ACHN (cell line): ENCODE data around the gene POFUT2.
A peak's percentile ranks its signal among the peaks of the same experiment; 100 is the strongest.
"Not testable (repeated sequence)": the region's sequence is repeated elsewhere in the genome, so short reads cannot be mapped to it uniquely, and the experiment has no call there.

ENCODE experiments used
- DNase-seq: peaks from one replicate; pipeline ENCODE4 v3.0.0-alpha.2; 2015
- in situ Hi-C: cut with HindIII; loops from 2 replicates; pipeline ENCODE4 v1.10.0; 2017; ENCODE audit warnings: low sequenced_read_pairs, low pct_ligation_motif_present, low pct_unique_long_range_greater_than_20kb

Gene POFUT2

DNA sequence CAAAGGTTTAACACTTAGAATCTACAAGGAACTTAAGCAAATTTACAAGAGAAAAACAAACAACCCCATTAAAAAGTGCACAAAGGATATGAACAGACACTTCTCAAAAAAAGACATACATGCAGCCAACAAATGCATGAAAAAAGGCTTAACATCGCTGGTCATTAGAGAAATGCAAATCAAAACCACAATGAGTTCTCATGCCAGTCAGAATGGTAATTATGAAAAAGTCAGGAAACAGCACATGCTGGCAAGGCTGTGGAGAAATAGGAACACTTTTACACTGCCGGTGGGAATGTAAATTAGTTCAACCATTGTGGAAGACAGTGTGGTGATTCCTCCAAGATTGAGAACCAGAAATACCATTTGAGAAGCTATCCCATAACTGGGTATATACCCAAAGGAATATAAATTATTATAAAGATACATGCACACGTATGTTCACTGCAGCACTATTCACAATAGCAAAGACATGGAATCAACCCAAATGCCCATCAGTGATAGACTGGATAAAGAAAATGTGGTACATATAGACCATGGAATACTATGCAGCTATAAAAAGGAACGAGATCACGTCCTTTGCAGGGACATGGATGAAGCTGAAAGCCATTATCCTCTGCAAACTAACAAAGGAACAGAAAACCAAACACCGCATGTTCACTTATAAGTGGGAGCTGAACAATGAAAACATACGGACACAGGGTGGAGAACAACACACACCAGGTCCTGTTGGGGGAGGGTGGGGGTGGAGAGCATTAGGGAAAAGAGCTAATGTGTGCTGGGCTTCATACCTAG lies 28.2 kb upstream of the POFUT2 start:
- in situ Hi-C loops, DNase-seq: not testable (repeated sequence)

DNA sequence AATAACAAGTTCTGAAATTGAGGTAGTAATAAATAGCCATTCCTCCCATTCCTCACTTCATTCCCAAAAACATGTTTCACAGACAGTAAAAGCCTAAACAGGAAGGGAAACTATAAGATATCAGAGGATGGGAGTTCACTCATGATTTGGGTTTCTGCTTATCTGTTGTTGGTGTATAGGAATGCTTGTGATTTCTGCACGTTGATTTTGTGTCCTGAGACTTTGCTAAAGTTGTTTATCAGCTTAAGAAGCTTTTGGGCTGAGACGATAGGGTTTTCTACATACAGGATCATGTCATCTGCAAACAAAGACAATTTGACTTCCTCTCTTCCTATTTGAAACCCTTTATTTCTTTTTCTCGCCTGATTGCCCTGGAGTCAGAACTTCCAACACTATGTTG lies 26.0 kb upstream of the POFUT2 start:
- no peak for DNase-seq
- in situ Hi-C loops: no loop called here

DNA sequence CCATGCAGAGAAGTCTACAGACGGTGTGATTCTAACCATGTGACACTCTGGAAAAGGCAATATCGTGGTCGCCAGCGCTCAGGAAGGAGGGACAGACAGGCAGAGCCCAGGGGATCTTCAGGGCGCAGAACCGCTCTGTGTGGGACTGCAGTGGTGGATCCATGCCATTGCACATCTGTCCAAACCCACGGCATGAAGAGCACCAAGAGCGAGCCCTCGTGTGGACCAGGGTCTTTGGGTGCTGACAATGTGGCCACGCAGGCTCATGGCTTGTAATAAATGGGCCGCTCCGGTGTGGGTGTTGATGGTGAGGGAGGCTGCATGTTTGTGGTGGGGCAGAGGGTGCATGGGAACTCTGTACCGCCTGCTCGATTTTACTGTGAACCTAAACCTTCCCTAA lies 25.3 kb upstream of the POFUT2 start:
- DNase-seq: no peak
- in situ Hi-C loops: no loop called here

DNA sequence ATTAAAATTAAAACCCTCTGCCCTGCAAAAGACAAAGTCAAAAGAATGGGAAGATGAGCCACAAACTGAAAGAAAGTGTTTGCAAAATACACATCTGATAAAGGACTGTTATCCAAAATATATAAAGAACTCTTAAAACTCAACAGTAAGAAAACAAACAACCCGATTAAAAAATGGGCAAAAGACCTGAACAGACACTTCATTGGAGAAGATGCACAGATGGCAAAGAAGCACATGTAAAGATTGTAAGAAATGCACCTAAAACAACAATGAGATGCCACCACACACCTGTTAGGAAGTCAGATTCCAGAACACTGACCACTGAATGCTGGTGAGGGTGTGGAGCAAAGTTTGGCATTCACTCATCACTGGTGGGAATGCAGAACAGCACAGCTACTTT lies 24.6 kb upstream of the POFUT2 start:
- in situ Hi-C loops: no loop called here
- DNase-seq: no peak

DNA sequence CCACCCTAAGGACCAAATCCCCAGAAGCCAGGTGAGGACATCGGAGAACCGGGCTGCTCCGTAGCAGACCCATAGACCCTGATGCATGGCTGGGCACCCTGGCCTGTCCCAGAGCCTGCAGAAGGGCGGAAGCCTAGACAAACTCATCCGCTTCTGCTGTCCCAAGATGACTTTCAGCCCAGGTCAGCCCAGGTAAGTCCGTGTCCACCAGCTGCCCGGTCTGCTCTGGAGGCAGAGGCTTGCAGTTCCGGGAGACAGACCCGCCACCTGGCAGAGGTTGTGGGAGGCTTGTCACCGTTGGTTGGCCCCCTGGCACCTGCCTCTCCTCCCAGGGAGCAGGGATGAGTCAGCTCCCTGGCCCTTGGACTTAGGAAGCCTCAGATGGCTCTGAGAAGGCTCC lies 22.8 kb upstream of the POFUT2 start:
- in situ Hi-C loops: no loop called here

DNA sequence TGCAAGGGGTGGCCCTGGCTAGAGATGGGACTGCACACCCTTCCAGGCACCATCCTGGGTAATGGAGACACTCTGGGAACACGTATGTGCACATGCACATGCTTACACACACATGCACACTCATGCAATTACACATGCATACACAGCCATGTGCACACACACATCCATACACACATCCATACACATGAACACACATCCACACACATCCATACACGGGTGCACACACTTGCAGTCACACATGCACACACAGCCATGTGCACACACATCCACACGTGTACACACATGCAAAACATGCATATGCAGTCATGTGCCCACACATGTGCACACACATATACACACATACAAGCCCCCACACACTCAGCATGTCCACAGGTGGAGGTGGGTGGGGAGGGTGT lies 22.3 kb upstream of the POFUT2 start:
- in situ Hi-C loops: no loop called here
- DNase-seq: no peak

More for the DNA sequence above, 22.8 kb upstream of the POFUT2 start:
- no peak for DNase-seq

DNA sequence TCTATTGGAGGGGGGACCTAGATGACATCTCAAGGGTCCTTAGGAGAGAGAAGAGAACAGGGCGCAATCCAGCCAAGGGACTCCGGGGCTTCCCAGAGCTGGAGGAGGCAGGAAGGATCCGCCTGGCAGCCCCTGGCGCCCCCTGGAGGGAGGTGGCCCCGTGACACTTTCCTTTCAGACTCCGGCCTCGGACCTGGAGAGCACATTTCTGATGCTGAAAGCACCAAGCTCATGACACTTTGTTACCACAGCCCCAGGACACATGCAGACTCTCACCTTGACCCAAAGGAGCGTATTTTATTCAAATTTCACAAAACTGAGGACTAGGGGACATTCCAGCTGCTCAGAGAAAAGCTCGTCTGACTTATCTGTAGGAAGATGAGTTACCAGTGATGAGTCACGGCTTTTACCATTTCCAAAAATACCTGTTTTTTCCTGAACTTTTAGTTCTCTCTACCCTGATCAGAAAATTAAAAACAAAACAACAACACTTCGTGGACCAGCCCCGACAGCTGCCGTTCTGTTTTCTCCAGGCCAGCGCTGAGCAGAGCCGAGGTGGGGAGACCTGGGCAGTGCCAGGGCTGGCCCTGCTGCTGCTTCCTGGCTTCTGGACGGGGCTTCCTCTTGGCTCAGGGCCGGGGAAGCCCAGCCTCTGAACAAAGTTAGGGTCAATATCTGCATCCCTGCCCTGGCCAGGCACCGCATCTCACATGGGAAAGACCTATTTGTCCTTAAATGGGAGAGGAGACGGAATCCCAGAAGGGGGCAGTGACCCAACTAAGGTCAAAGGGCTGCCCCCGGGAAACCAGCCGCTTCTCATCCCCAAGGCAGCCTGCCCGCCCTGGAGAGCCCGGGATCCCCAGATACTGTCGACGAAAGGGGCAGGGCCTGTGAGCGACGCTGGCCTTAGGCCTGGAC lies 21.6 kb upstream of the POFUT2 start:
- in situ Hi-C loops: no loop called here
- DNase-seq: peak; percentile 63

DNA sequence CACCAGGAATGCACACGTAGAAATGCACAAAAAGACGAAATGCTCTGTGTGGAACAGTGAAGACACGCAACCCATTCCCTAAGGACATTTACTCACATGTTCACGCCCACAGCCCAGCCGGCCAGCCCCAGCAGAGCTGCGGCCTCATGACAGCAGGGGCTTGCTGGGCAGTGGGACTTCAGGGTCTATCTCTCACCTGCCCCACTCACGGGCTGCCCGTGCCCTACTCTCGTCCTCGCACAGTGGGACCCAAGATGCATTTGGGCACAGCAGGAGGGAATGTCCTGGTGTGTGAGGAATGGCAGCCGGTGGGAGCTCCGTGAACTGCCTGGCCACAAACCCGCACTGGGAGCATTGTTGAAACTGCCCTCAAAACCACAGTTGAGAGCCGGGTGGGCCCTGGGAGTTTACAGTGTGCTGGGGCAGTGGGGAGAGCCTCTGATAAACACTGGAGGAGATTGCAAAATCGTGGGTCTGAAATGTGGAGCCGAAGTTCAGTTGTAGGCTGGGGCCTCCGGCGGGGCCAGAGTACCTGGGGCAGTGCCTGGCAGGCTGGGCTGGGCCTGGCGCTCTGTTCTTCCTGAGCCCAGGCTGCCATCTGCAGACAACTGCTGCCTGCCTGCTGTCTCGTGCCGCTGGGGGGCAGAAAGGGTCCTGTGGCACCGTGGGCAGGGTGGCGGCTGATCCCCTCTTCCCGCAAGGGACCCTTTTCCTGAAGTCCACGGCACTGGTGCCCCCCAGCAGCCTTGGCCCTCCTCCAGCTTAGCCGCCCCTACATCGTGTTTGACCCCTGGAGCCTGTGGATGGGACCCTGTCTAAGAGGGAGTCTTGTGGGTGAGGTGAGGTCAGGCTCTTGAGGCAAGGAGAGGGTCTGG lies 20.7 kb upstream of the POFUT2 start:
- in situ Hi-C loops: no loop called here
- DNase-seq: no peak

DNA sequence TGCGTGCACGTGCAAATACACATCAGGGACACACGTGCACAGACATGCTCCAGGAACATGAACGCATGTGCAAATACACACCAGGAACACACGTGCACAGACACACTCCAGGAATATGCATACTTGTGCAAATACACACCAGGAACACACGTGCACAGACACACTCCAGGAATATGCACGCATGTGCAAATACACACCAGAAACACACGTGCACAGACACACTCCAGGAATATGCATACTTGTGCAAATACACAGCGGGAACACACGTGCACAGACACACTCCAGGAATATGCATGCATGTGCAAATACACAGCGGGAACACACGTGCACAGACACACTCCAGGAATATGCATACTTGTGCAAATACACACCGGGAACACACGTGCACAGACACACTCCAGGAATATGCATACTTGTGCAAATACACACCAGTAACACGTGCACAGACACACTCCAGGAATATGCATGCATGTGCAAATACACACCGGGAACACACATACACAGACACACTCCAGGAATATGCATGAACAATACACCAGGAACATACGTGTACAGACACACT lies 20.0 kb upstream of the POFUT2 start:
- DNase-seq, in situ Hi-C loops: not testable (repeated sequence)

DNA sequence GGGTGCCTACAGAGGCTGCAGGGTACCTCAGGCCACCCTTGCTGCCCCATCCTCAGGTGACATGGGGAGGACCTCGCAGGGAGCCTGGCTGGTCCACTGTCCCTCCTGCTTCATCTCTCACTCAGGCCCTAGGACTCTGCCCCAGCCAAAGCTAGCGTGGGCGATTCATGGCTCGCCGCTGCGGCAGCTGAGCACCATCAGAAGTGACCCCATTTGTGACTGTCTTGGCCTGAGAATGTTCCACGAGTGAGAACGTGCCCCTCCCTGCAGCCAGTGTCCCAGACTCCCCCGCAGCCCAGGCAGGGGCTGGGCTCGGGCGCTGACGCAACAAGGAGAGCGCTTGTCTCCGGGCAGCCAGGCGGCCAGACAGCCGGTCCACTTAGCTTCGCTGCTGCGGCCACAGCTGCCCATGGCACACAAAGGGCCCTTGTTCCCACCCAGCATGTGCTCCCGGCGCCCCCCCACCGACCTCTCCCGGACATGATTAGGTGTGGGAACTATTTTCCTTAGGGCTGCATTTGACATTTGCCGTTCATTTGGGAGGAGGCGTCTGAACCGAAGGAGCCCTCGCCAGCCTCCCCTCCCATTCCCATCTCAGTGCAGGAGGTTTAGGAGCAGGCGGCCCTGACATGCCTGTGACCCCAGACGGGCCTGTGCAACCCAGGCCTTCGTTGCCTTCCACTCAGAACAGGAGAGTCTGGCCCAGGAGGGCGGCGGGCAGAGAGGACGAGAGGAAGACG lies 19.3 kb upstream of the POFUT2 start:
- DNase-seq: no peak
- in situ Hi-C loops: no loop called here

DNA sequence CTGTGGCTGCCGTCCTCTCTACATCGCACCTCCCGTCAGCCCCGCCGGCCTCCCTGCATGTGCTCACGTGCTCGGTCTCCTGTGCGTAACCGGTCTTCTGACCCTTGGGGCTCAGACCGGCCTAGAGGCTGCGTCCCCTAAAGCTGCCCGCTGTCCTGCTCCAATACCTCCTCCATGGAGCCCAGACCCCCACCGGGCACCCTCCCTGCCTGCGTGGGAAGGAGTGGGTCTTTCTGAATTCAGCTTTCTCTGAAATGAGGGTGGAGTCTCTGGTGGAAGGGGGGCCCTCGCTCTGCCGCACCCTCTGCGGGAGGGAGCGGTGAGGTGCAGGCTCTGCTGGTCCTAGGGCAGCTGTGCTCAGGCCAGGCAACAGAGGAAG lies 18.7 kb upstream of the POFUT2 start:
- in situ Hi-C loops: no loop called here
- no peak for DNase-seq

DNA sequence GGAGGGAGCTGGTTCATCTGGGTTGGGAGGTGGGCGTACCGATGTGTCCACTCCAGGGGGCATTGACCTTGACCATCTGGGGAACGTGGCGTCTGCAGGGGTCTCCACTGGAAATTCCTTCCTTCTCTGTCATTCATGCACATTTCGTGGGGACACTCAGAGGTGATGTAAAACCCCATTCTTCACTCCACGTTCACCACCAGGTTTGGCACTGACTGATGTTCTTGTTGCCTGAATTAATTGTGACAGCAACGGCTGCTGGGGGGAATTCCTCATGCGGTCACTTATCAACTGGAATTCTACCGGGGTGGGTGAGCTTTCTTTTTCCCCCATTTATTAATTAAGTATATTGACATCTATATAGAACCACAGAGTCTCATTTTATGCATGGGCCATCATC lies 18.1 kb upstream of the POFUT2 start:
- in situ Hi-C loops: no loop called here
- DNase-seq: no peak

DNA sequence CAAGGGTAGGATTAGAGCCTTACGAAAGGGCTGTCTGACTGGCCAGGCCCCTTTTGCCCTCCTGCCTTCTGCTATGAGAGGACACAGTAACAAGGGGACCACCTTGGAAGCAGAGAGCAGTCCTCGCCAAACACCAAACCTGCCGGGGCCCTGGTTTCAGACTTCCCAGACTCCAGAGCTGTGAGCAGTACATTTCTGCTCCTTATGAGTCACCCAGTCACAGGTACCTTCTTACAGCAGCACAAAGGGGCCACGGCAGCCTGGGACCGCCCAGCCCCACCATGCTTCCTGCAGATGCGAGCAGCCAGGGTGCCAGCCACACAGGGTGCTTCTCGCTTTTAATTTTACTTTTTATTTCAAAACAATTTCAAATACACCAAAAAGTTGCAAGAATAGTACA lies 17.2 kb upstream of the POFUT2 start:
- in situ Hi-C loops: no loop called here
- DNase-seq: no peak

DNA sequence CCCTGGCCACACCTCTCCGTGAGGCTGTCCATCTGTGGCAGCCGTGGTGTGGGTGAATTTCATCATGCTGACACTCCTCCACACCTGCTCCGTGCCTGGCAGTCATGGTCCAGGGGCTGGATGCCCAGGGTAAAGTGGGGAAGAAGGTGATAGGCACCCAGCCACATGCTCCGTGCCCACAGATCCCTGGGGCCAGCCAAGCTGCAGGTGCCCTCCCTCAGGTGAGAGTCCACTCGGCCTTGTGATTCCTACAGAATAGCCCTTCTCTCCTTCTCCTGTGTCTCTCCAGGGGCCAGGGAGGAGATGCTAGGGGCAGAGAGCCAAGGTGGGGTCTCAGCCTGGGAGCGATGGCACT lies 16.8 kb upstream of the POFUT2 start:
- in situ Hi-C loops: no loop called here
- DNase-seq: no peak

DNA sequence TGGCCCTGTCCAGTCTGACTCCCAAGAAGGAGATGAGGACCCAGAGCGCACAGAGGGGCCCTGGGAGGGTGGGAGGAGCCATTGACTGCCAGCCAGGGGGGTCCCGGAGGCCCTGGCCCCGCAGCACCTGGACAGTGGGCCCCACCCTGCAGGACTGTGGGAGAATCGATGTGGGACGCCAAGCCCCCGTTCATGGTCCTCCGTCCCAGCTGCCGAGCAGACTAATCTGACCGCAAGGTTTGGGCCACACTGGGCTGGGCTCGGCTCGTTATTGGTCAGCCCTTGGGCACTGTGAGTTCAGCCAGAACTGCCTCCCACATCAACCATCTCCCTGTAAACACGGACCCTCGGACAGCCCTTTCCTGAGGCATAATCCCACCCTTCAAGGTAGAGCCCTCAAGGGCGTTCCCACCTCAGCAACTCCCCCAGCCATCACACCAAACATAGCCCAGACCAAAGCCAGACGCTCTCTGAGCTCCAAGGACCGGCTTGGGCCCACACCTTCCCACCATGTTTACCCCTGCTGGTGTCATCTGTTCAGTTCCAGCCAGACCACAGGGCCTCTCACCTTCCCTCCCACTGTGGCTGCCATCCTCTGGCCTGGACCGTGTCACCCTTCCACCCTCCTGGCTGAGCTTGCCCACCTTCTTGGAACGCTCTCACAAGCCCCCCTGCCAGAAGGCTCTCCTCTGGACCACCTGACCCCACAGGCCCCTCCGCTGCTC lies 16.2 kb upstream of the POFUT2 start:
- in situ Hi-C loops: no loop called here
- no peak for DNase-seq

DNA sequence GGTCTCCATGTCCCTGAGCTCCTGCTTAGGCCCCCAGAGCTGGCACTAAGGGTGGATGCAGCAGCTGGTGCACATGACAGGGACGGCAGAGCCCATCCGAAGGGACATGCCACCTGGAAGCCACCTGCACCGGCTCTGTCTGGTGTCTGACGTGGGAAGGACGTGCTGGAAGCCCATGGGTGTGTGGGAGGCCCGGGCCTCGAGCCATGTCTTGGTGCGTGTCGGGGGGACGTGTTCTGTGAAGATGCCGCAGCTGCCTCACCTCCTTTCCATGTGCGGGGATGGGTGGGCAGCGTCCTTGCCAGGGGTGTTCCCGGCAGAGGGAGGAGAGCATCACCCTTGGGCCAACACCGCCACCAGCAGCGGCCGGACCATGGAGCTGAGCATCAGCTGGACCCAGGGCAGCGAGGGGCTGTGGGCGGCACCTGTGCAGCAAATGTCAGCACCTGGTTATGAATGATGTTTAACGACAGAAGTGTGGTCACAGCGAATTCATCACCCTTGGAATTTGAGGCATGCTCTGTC lies 15.5 kb upstream of the POFUT2 start:
- in situ Hi-C loops: no loop called here

More for the DNA sequence above, 15.5 kb upstream of the POFUT2 start:
- DNase-seq: no peak
